ENCODE data around the gene GNPTAB. TPM values are rescaled to one million over a fixed set of nuclear protein-coding genes. Genes with fewer than 3 reads are reported as not detected.
"Not testable (repeated sequence)": the region's sequence is repeated elsewhere in the genome, so short reads cannot be mapped to it uniquely, and the experiment has no call there.

GNPTAB gene
- total RNA-seq: 48.2 and 57.2 TPM in 2 replicates

DNA sequence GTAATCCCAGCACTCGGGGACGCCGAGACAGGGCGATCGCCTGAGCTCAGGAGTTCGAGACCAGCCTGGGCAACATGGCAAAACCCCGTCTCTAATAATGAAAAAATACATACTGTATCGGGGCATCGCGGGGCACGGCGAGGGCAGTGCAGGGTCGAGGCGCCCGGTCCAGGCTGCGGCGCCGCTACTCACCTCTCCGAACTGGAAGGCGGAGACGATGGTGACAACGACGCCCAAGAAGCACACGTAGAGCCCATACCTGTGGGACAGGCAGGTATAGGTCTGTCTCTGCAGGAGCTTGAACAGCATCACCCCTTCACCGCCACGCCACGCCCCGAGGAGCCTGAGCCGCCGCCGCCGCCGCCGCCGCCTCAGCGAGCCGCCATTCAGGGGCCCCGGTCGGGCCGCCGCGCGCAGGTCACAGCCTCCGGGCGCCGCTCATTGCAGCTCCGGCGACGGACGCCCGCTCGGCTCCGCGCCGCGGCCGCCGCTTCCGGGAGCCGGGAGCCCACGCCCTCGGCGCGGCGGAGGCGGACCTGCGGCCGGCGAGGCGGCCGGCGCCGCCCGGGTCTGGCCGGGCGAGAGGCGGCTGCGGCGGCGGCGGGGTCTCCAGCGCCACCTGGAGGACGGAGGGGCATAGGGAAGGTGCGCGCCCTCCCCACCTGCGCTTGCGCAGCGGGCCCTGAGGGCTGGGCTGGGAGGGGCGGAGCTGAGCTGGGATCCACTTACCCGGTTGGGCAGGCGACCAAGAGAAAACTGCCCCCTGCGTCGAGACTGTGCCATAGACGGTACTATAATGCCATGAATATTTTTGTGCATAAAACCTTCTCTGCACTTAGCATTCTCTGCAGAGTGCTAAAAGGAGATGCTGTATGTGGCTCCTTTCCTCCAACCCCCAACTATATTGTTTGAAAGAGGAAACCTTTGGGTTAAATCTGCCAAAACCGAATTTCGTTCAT, at the start of gene GNPTAB:
GNPTAB (minus strand) TSS at position 593 of the 959 bp plus-strand sequence; CDS start at position 309, 284 bp downstream.
- Mint-ChIP-seq H3K4me3 (peak within 1 kb of the TSS; percentile 96), H3K4me1 (peaks cover 37% of the 10 kb centered on the region), H3K9me3 (no peaks in the 10 kb centered on the region), H3K27ac (peak within 1 kb of the TSS; percentile 92), H3K27me3 (no peaks in the 10 kb centered on the region), H3K36me3 (ENCODE audit: low read depth) (peaks cover 6% of the 10 kb centered on the region)
- intact Hi-C loops (cut with micrococcal nuclease): loop anchor here (1.0 to 5.0 kb wide), 7 partner anchors 11 to 416 kb away; partner anchors contain the start of genes CHPT1 and DRAM1
- peak; percentile 98 for DNase-seq

DNA sequence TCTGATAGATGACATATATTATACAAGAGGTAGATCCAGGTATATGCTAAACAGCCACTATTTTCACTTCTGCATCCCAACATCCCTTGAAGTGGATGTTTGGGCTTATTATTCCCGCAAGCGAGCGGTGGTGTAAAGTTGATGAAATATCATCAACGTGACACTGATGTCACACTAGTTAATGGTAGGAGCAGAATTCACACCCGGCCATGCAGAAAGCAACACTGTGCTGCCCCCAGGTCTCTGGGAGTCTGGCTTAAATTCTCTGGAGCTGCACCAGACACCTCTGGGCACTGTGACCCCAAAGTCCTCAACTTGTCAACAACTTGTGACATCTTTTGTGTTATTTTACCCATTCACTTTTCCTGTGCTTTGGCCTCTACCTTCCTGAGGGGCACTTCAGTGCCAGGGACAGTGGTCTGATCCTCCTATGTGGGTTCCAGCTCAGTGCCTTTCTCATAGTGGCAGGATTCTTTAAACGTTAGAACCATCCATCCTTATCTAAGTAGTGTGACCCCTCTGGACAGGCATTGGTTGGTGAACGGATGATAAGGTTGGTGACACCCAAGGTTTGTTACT, 47.6 kb upstream of the GNPTAB start:
- DNase-seq: peak; percentile 59
- H3K9me3 Mint-ChIP-seq: no peaks in the 10 kb centered on the region
- H3K4me3 Mint-ChIP-seq: peak overlapping the region; percentile 95
- peaks cover 8% of the 10 kb centered on the region for H3K36me3 Mint-ChIP-seq (ENCODE audit: low read depth)
- H3K4me1 Mint-ChIP-seq: peaks cover 16% of the 10 kb centered on the region
- intact Hi-C loops (cut with micrococcal nuclease): loop anchor here (5.0 kb wide), 2 partner anchors 184 to 604 kb away; partner anchors contain the start of genes IGF1 and WASHC3
- peak overlapping the region; percentile 90 for H3K27ac Mint-ChIP-seq
- peaks cover 2% of the 10 kb centered on the region for H3K27me3 Mint-ChIP-seq

- H3K4me1 Mint-ChIP-seq: peaks cover 16% of the 10 kb centered on the region
- peaks cover 2% of the 10 kb centered on the region for H3K27me3 Mint-ChIP-seq
- intact Hi-C loops (cut with micrococcal nuclease): loop anchor here (2.0 to 5.0 kb wide), 3 partner anchors 47 to 604 kb away; partner anchors contain the start of genes GNPTAB, IGF1 and WASHC3
- no peak for DNase-seq
- H3K4me3 Mint-ChIP-seq: peak overlapping the region; percentile 95
- peaks cover 8% of the 10 kb centered on the region for H3K36me3 Mint-ChIP-seq (ENCODE audit: low read depth)
- H3K9me3 Mint-ChIP-seq: no peaks in the 10 kb centered on the region
- peak overlapping the region; percentile 90 for H3K27ac Mint-ChIP-seq
Observed at GRCh38 chr12:101877806-101878242, 47.1 kb upstream of the GNPTAB start.

DNA sequence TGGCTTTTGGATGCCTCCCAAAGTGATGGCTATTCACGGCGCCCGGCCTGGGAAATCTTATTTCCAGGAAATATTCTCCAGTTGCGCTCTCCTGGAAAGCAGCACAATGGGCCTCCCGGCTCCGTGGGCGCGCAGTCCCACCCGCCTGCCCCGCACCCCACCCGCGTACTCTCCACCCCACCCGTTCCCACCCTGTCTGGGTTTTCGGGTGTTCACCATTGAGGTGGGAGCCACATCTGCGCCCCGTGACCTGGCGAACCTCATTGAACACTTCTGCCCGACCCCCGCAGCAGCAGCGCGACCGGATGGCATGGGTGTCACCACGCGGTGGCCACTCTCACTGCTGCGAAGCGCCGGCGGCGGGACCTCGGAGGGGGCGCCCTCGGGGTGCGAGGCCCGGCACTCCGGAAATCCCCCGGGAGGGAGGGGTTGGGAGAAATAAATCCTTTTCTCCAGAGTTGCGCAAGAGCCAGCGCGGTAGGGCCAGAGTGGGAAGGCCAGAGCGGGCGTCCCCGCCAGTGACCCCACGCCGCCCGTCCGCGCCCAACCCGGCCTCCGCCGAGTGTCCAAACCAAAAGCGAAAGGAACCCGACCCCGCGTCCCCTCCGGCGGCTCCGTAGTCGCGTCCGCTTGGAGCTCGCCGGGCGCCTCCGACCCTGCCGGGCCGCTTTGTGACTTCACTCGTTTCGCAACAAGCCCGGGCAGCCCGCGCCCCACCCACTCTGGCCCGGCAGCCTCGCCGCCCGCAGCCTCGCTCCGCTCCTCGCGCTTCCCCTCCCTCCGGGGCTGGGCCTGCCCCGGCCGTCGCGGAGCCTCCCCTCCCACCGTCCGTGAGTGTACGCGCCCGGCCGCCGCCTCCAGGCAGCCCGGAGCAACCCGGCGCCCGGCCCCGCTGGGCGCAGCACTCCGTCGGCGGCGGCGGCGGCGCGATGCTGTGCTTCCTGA, 46.4 kb upstream of the GNPTAB start, which contains the start of gene DRAM1:
DRAM1 (plus strand) TSS at position 720 of the 945 bp plus-strand sequence; CDS start at position 930, 210 bp downstream.
- Mint-ChIP-seq H3K36me3 (ENCODE audit: low read depth) (peaks cover 8% of the 10 kb centered on the region), H3K9me3 (no peaks in the 10 kb centered on the region), H3K27me3 (peaks cover 2% of the 10 kb centered on the region), H3K4me1 (peaks cover 16% of the 10 kb centered on the region), H3K4me3 (peak within 1 kb of the TSS; percentile 95), H3K27ac (peak within 1 kb of the TSS; percentile 90)
- peak; percentile 94 for DNase-seq
- intact Hi-C loops (cut with micrococcal nuclease): loop anchor here (2.0 to 5.0 kb wide), 3 partner anchors 46 to 605 kb away; partner anchors contain the start of genes GNPTAB, IGF1 and WASHC3

- no peak for DNase-seq
- peaks cover under 1% of the 10 kb centered on the region for H3K27me3 Mint-ChIP-seq
- peak overlapping the region; percentile 95 for H3K4me3 Mint-ChIP-seq
- no peaks in the 10 kb centered on the region for H3K9me3 Mint-ChIP-seq
- peak overlapping the region; percentile 70 for H3K27ac Mint-ChIP-seq
- intact Hi-C loops (cut with micrococcal nuclease): loop anchor here (2.0 to 5.0 kb wide), 3 partner anchors 46 to 606 kb away; partner anchors contain the start of genes GNPTAB, IGF1 and WASHC3
- H3K36me3 Mint-ChIP-seq (ENCODE audit: low read depth): peaks cover 6% of the 10 kb centered on the region
- H3K4me1 Mint-ChIP-seq: peaks cover 14% of the 10 kb centered on the region
Observed at GRCh38 chr12:101876322-101876860, 45.6 kb upstream of the GNPTAB start.

- Mint-ChIP-seq H3K4me1 (peaks cover 14% of the 10 kb centered on the region), H3K27me3 (no peaks in the 10 kb centered on the region), H3K4me3 (no peak overlapping the region), H3K36me3 (ENCODE audit: low read depth) (peaks cover 4% of the 10 kb centered on the region), H3K27ac (no peak overlapping the region), H3K9me3 (no peaks in the 10 kb centered on the region)
- intact Hi-C loops (cut with micrococcal nuclease): loop anchor here (5.0 kb wide), 2 partner anchors 187 to 607 kb away; partner anchors contain the start of genes IGF1 and WASHC3
- no peak for DNase-seq
Observed at GRCh38 chr12:101875162-101875561, 44.4 kb upstream of the GNPTAB start.

GRCh38 chr12:101870925-101871324, 40.2 kb upstream of the GNPTAB start:
- no peak for DNase-seq
- Mint-ChIP-seq H3K4me3 (no peak overlapping the region), H3K36me3 (ENCODE audit: low read depth) (no peaks in the 10 kb centered on the region), H3K27ac (no peak overlapping the region), H3K9me3 (no peaks in the 10 kb centered on the region), H3K4me1 (peaks cover 8% of the 10 kb centered on the region), H3K27me3 (no peaks in the 10 kb centered on the region)
- intact Hi-C loops (cut with micrococcal nuclease): no loop called here

DNA sequence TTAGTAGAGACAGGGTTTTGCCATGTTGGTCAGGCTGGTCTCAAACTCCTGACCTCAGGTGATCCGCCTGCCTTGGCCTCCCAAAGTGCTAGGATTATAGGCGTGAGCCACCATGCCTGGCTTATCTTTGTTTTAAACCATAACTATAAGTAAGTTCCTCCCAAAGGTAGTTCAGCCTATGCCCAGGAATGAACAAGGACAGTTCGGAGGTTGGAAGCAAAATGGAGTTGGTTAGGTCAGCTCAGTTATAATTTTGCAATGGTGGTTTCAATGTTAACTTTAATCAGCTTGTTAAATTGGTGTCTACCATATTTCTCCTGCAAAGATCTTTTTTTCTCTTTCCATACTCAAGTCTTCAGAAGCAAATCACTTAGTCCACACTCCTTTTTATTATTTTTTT, 36.9 kb upstream of the GNPTAB start:
- H3K36me3 Mint-ChIP-seq (ENCODE audit: low read depth); intact Hi-C loops (cut with micrococcal nuclease); H3K27me3 Mint-ChIP-seq; H3K9me3 Mint-ChIP-seq; H3K4me3 Mint-ChIP-seq; DNase-seq; H3K27ac Mint-ChIP-seq: not testable (repeated sequence)
- H3K4me1 Mint-ChIP-seq: peaks cover 13% of the 10 kb centered on the region

GRCh38 chr12:101866615-101867373, 36.0 kb upstream of the GNPTAB start:
- H3K36me3 Mint-ChIP-seq (ENCODE audit: low read depth): peaks cover 3% of the 10 kb centered on the region
- H3K27ac Mint-ChIP-seq: no peak overlapping the region
- intact Hi-C loops (cut with micrococcal nuclease): no loop called here
- no peak overlapping the region for H3K4me3 Mint-ChIP-seq
- DNase-seq: no peak
- H3K4me1 Mint-ChIP-seq: peaks cover 13% of the 10 kb centered on the region
- H3K9me3 Mint-ChIP-seq: peaks cover 7% of the 10 kb centered on the region
- no peaks in the 10 kb centered on the region for H3K27me3 Mint-ChIP-seq

GRCh38 chr12:101863981-101864380, 33.2 kb upstream of the GNPTAB start:
- Mint-ChIP-seq H3K27me3 (no peaks in the 10 kb centered on the region), H3K4me1 (peaks cover 33% of the 10 kb centered on the region), H3K36me3 (ENCODE audit: low read depth) (peaks cover 3% of the 10 kb centered on the region), H3K4me3 (no peak overlapping the region), H3K27ac (no peak overlapping the region), H3K9me3 (peaks cover 7% of the 10 kb centered on the region)
- DNase-seq: no peak
- intact Hi-C loops (cut with micrococcal nuclease): no loop called here

GRCh38 chr12:101862245-101862644, 31.5 kb upstream of the GNPTAB start:
- H3K4me1 Mint-ChIP-seq: peaks cover 33% of the 10 kb centered on the region
- no peak overlapping the region for H3K27ac Mint-ChIP-seq
- intact Hi-C loops (cut with micrococcal nuclease): no loop called here
- peaks cover 3% of the 10 kb centered on the region for H3K36me3 Mint-ChIP-seq (ENCODE audit: low read depth)
- DNase-seq: no peak
- H3K4me3 Mint-ChIP-seq: no peak overlapping the region
- H3K9me3 Mint-ChIP-seq: peaks cover 7% of the 10 kb centered on the region
- H3K27me3 Mint-ChIP-seq: no peaks in the 10 kb centered on the region

DNA sequence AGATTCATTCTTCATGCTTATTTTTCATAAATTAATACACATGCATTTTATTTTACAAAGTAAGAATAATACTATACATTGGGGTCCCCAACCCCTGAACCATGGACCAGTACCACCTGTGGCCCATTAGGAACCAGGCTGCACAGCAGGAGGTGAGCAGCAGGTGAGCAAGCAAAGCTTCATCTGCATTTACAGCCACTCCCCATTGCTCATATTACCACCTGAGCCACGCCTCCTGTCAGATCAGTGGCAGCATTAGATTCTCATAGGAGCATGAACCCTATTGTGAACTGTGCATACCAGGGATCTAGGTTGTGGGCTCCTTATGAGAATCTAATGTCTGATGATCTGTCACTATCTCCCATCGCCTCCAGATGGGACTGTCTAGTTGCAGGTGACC, 30.9 kb upstream of the GNPTAB start:
- H3K27ac Mint-ChIP-seq; H3K27me3 Mint-ChIP-seq; H3K9me3 Mint-ChIP-seq; DNase-seq; H3K4me3 Mint-ChIP-seq; H3K36me3 Mint-ChIP-seq (ENCODE audit: low read depth); intact Hi-C loops (cut with micrococcal nuclease): not testable (repeated sequence)
- peaks cover 33% of the 10 kb centered on the region for H3K4me1 Mint-ChIP-seq

Measured in activated CD4-positive, alpha-beta T cell treated with anti-CD3 and anti-CD28 coated beads, Interleukin-2, amount 10 ng/mL, durations not matched to agents 24 days and 14 days (primary cell).